Measurements from ENCODE around the gene PRDM5. TPM values are rescaled to one million over a fixed set of nuclear protein-coding genes. Genes with fewer than 3 reads are reported as not detected.

PRDM5 gene
- total RNA-seq, result 1 to 10 TPM; 9.2 to 9.3 TPM

DNA sequence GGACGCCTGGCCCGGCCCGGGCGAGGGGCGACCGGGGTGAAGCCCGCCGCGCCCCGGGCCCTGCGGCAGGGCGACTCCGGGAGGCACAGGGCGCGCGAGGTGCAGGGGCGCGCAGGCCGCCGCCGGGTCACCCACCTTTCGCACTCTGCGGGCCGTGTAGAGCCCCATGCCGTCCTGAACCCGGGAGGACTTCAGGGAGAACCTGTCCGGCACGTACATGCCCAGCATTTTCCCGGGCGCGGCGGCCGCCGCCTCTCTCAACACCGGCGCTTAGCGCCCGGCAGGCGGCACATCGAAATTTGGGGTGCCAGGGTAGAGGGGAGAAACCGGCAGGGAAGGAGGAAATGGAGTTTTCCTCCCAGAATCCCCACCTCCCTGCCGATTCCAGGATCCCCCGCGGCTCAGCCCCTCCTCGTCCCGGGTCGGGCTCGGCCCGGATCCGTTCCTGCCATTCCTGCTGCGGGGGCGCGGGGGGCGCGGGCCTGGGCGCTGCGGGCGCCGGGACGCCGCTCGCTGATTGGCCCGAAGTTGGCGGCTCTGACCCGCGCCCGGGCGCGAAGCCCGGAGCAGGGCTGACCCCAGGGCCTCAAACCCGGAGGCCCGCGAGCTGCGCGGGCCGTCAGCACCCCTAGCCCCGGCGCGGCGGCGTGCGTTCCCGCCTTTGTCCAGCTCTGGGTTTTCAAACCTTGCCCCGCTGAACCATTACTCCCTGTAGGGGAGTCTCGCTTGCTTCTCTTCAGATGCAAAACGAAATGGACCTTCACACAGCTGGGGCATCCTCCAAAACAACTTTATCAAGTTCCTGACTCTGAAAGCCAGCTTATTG is at the start of gene PRDM5:
TSS of gene PRDM5 (minus strand) at position 346 of the 826 bp plus-strand sequence. CDS start at position 228, 118 bp downstream.
- peak within 1 kb of the TSS; percentile 89 for H3K27ac ChIP-seq
- no peaks in the 10 kb centered on the region for H3K36me3 ChIP-seq
- DNase-seq, result peak; percentile 60
- TF ChIP-seq CTCF (IDR thresholded peaks at IDR 0.05), result no peak
- H3K9ac ChIP-seq (ENCODE audit: low read depth in 2 of 2, low read length in 2 of 2), result peak within 1 kb of the TSS; percentile 76 to 85
- no peaks in the 10 kb centered on the region for H3K9me3 ChIP-seq
- no peaks in the 10 kb centered on the region for H3K27me3 ChIP-seq
- no peaks in the 10 kb centered on the region for H3K4me1 ChIP-seq
- H3K4me3 ChIP-seq, result peak within 1 kb of the TSS; percentile 66
- intact Hi-C loops (cut with DNase I), result no loop called here

- Histone ChIP-seq H3K27ac (no peak overlapping the region), H3K4me3 (no peak overlapping the region), H3K9ac (ENCODE audit: low read depth in 2 of 2, low read length in 2 of 2) (no peak overlapping the region), H3K9me3 (no peaks in the 10 kb centered on the region), H3K4me1 (no peaks in the 10 kb centered on the region), H3K27me3 (no peaks in the 10 kb centered on the region), H3K36me3 (no peaks in the 10 kb centered on the region)
- no peak for DNase-seq
- intact Hi-C loops (cut with DNase I), result no loop called here
- TF ChIP-seq CTCF (IDR thresholded peaks at IDR 0.05), result no peak
Measured at GRCh38 chr4:120971884-120972283, 49.4 kb upstream of the PRDM5 start.

DNA sequence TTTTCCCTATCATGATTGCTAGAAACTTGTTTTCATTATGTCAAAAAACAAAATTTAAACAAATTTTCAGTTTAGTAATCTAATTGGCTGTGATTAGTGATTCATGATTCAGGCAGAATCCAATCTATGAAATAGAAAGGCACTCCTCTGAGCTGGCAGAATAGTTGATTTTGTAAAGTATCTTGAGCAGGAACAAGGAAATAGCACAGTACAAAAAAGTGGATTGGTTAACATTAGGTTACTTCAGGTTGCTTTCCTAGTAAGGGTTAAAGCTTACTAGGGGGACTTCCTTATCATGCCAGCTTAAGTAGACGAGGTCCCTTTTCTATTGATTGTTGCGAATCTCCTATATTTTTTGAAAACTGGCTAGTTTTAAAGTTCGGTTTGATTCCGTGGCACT is 43.4 kb upstream of the PRDM5 start:
- Histone ChIP-seq H3K36me3 (no peaks in the 10 kb centered on the region), H3K27ac (no peak overlapping the region), H3K27me3 (no peaks in the 10 kb centered on the region), H3K4me3 (no peak overlapping the region), H3K9me3 (no peaks in the 10 kb centered on the region), H3K9ac (ENCODE audit: low read depth in 2 of 2, low read length in 2 of 2) (no peak overlapping the region), H3K4me1 (no peaks in the 10 kb centered on the region)
- no peak for TF ChIP-seq CTCF (IDR thresholded peaks at IDR 0.05)
- no peak for DNase-seq
- intact Hi-C loops (cut with DNase I), result no loop called here

GRCh38 chr4:120964596-120964995 is 42.1 kb upstream of the PRDM5 start:
- H3K4me3 ChIP-seq, result no peak overlapping the region
- no peak for DNase-seq
- no peak overlapping the region for H3K27ac ChIP-seq
- H3K36me3 ChIP-seq, result no peaks in the 10 kb centered on the region
- H3K9ac ChIP-seq (ENCODE audit: low read depth in 2 of 2, low read length in 2 of 2), result no peak overlapping the region
- no peaks in the 10 kb centered on the region for H3K9me3 ChIP-seq
- H3K27me3 ChIP-seq, result no peaks in the 10 kb centered on the region
- TF ChIP-seq CTCF (IDR thresholded peaks at IDR 0.05), result no peak
- intact Hi-C loops (cut with DNase I), result no loop called here
- H3K4me1 ChIP-seq, result no peaks in the 10 kb centered on the region

GRCh38 chr4:120963449-120963848 is 40.9 kb upstream of the PRDM5 start:
- Histone ChIP-seq H3K4me1 (no peaks in the 10 kb centered on the region), H3K9ac (ENCODE audit: low read depth in 2 of 2, low read length in 2 of 2) (no peak overlapping the region), H3K9me3 (no peaks in the 10 kb centered on the region), H3K27me3 (no peaks in the 10 kb centered on the region), H3K36me3 (no peaks in the 10 kb centered on the region), H3K27ac (no peak overlapping the region), H3K4me3 (no peak overlapping the region)
- intact Hi-C loops (cut with DNase I), result no loop called here
- DNase-seq, result no peak
- TF ChIP-seq CTCF (IDR thresholded peaks at IDR 0.05), result no peak
